ENCODE results near the gene H1-8. TPM values are rescaled to one million over a fixed set of nuclear protein-coding genes. Genes with fewer than 3 reads are reported as not detected.

The H1-8 gene
- total RNA-seq, 2 donors from 2014 or later = not detected

- Histone ChIP-seq H3K27ac (ENCODE audit: low read depth, low read length) (no peak overlapping the region), H3K4me3 (ENCODE audit: low read length) (no peak overlapping the region), H3K9ac (ENCODE audit: extremely low read depth, low read length, poor library complexity, severe bottlenecking) (no peak overlapping the region), H3K4me1 (ENCODE audit: control insufficient read depth, insufficient read depth, low read length) (peaks cover 33% of the 10 kb centered on the region), H3K36me3 (ENCODE audit: control insufficient read depth, insufficient read depth, low read length) (no peaks in the 10 kb centered on the region), H3K27me3 (ENCODE audit: control insufficient read depth, insufficient read depth, low read length, poor library complexity, severe bottlenecking) (no peaks in the 10 kb centered on the region), H3K9me3 (ENCODE audit: control insufficient read depth, low read length) (no peaks in the 10 kb centered on the region)
- WGBS, 2 experiments (ENCODE audit: insufficient coverage in 1 of 2, insufficient read length in 1 of 2) = 90 to 94% methylated on average over 7 to 11 of the region's 11 CpGs
- no peak for TF ChIP-seq CTCF (conservative IDR thresholded peaks at IDR 0.05)
- Mint-ChIP-seq H3K27ac (peak overlapping the region; percentile 39), H3K4me1 (peaks cover 57% of the 10 kb centered on the region), H3K4me3 (no peak overlapping the region), H3K9me3 (no peaks in the 10 kb centered on the region), H3K36me3 (ENCODE audit: low read depth) (peaks cover 3% of the 10 kb centered on the region), H3K27me3 (ENCODE audit: insufficient read depth) (no peaks in the 10 kb centered on the region)
- DNase-seq = no peak
Observed at GRCh38 chr3:129598484-129598883, 55.5 kb downstream of the H1-8 start.

GRCh38 chr3:129599073-129599472 is 56.1 kb downstream of the H1-8 start:
- WGBS, 2 experiments (ENCODE audit: insufficient coverage in 1 of 2, insufficient read length in 1 of 2) = 92% methylated on average over 14 to 19 of the region's 19 CpGs
- Histone ChIP-seq H3K4me3 (ENCODE audit: low read length) (no peak overlapping the region), H3K27ac (ENCODE audit: low read depth, low read length) (no peak overlapping the region), H3K4me1 (ENCODE audit: control insufficient read depth, insufficient read depth, low read length) (peaks cover 32% of the 10 kb centered on the region), H3K9ac (ENCODE audit: extremely low read depth, low read length, poor library complexity, severe bottlenecking) (no peak overlapping the region), H3K9me3 (ENCODE audit: control insufficient read depth, low read length) (no peaks in the 10 kb centered on the region), H3K36me3 (ENCODE audit: control insufficient read depth, insufficient read depth, low read length) (no peaks in the 10 kb centered on the region), H3K27me3 (ENCODE audit: control insufficient read depth, insufficient read depth, low read length, poor library complexity, severe bottlenecking) (no peaks in the 10 kb centered on the region)
- peak overlapping the region; percentile 87 for H3K27ac Mint-ChIP-seq
- peaks cover 3% of the 10 kb centered on the region for H3K27me3 Mint-ChIP-seq (ENCODE audit: insufficient read depth)
- no peak overlapping the region for H3K4me3 Mint-ChIP-seq
- peaks cover 57% of the 10 kb centered on the region for H3K4me1 Mint-ChIP-seq
- DNase-seq = no peak
- no peaks in the 10 kb centered on the region for H3K9me3 Mint-ChIP-seq
- peaks cover 3% of the 10 kb centered on the region for H3K36me3 Mint-ChIP-seq (ENCODE audit: low read depth)
- no peak for TF ChIP-seq CTCF (conservative IDR thresholded peaks at IDR 0.05)

GRCh38 chr3:129599607-129600006 is 56.6 kb downstream of the H1-8 start:
- peak; percentile 93 for DNase-seq
- Histone ChIP-seq H3K9me3 (ENCODE audit: control insufficient read depth, low read length) (no peaks in the 10 kb centered on the region), H3K27me3 (ENCODE audit: control insufficient read depth, insufficient read depth, low read length, poor library complexity, severe bottlenecking) (peaks cover 5% of the 10 kb centered on the region), H3K36me3 (ENCODE audit: control insufficient read depth, insufficient read depth, low read length) (no peaks in the 10 kb centered on the region), H3K9ac (ENCODE audit: extremely low read depth, low read length, poor library complexity, severe bottlenecking) (no peak overlapping the region), H3K4me3 (ENCODE audit: low read length) (no peak overlapping the region), H3K4me1 (ENCODE audit: control insufficient read depth, insufficient read depth, low read length) (peaks cover 29% of the 10 kb centered on the region), H3K27ac (ENCODE audit: low read depth, low read length) (no peak overlapping the region)
- peaks cover 3% of the 10 kb centered on the region for H3K36me3 Mint-ChIP-seq (ENCODE audit: low read depth)
- no peak overlapping the region for H3K4me3 Mint-ChIP-seq
- peak overlapping the region; percentile 87 for H3K27ac Mint-ChIP-seq
- peaks cover 57% of the 10 kb centered on the region for H3K4me1 Mint-ChIP-seq
- TF ChIP-seq CTCF (conservative IDR thresholded peaks at IDR 0.05) = no peak
- H3K9me3 Mint-ChIP-seq = no peaks in the 10 kb centered on the region
- H3K27me3 Mint-ChIP-seq (ENCODE audit: insufficient read depth) = peaks cover 7% of the 10 kb centered on the region
- WGBS, 2 experiments (ENCODE audit: insufficient coverage in 1 of 2, insufficient read length in 1 of 2) = 33 to 47% methylated on average over 1 to 5 of the region's 5 CpGs

Data from endodermal cell (in vitro differentiated cells).